Measurements from ENCODE around the gene LHCGR.

- TF ChIP-seq, protein P1, sequence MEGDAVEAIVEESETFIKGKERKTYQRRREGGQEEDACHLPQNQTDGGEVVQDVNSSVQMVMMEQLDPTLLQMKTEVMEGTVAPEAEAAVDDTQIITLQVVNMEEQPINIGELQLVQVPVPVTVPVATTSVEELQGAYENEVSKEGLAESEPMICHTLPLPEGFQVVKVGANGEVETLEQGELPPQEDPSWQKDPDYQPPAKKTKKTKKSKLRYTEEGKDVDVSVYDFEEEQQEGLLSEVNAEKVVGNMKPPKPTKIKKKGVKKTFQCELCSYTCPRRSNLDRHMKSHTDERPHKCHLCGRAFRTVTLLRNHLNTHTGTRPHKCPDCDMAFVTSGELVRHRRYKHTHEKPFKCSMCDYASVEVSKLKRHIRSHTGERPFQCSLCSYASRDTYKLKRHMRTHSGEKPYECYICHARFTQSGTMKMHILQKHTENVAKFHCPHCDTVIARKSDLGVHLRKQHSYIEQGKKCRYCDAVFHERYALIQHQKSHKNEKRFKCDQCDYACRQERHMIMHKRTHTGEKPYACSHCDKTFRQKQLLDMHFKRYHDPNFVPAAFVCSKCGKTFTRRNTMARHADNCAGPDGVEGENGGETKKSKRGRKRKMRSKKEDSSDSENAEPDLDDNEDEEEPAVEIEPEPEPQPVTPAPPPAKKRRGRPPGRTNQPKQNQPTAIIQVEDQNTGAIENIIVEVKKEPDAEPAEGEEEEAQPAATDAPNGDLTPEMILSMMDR (IDR thresholded peaks at IDR 0.05): no peak
- no peak for TF ChIP-seq POLR2A (IDR thresholded peaks at IDR 0.05)
Measured at GRCh38 chr2:48747319-48747718, 8.2 kb downstream of the LHCGR start.

All from lower leg skin (tissue), 3 donors.